Measurements from ENCODE around the gene APOC1. TPM values are rescaled to one million over a fixed set of nuclear protein-coding genes. Genes with fewer than 3 reads are reported as not detected.

The APOC1 gene
- total and polyA plus RNA-seq, 4 donors = 14.0 to 1,030 (median 217) TPM

DNA sequence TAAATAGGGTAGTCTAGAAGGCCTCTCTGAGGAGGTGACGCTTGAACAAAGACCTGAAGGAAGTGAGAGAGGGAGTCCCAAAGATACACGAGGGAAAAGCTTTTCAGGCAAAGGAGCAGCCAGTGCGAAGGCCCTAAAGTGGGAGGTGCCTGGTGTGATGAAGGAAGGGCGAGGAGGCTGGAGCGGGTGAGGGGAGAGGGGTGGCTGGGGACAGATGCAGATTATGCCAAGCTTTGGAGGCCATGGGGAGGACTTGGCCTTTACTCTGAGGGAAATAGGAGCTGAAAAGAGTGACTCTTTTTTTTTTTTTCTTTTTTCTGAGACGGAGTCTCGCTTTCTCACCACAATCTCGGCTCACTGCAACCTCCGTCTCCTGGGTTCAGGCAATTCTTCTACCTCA lies 43.7 kb downstream of the APOC1 start:
- TF ChIP-seq, protein P1, sequence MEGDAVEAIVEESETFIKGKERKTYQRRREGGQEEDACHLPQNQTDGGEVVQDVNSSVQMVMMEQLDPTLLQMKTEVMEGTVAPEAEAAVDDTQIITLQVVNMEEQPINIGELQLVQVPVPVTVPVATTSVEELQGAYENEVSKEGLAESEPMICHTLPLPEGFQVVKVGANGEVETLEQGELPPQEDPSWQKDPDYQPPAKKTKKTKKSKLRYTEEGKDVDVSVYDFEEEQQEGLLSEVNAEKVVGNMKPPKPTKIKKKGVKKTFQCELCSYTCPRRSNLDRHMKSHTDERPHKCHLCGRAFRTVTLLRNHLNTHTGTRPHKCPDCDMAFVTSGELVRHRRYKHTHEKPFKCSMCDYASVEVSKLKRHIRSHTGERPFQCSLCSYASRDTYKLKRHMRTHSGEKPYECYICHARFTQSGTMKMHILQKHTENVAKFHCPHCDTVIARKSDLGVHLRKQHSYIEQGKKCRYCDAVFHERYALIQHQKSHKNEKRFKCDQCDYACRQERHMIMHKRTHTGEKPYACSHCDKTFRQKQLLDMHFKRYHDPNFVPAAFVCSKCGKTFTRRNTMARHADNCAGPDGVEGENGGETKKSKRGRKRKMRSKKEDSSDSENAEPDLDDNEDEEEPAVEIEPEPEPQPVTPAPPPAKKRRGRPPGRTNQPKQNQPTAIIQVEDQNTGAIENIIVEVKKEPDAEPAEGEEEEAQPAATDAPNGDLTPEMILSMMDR (IDR thresholded peaks at IDR 0.05; ENCODE audit: control extremely low read depth, extremely low read depth) = no peak

DNA sequence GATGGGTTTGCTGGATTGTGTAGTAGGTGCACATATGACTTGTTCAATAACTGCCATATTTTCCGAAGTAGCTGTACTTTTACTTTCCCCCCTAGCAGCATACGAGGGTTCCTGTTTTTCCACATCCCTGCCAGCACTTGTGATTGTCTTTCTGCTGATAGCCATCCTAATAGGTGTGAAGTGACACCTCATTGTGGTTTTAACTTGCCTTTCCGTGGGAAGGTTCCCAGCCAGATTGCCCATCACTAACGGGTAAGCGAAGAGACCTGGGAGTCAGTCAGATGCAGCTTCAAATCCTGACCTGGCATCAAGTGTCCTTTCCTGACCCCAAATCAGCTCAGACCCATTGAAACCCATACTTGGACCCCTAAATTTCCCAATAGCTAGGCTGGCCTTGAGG lies 45.3 kb downstream of the APOC1 start:
- 77 to 87% methylated on average over 5 of the region's 5 CpGs for WGBS, 2 donors
- ATAC-seq (ENCODE audit: insufficient read depth, low FRiP score) = no peak
- H3K4me1 ChIP-seq (ENCODE audit: control insufficient read depth in 5 of 5, insufficient read depth in 5 of 5, low read length in 5 of 5) = peaks cover 0 to 10% (median 6%) of the 10 kb centered on the region in 5 donors

More for the DNA sequence above, 43.7 kb downstream of the APOC1 start:
- ATAC-seq (ENCODE audit: insufficient read depth, low FRiP score) (no peak), DNase-seq (no peak)
- Histone ChIP-seq H3K4me1 (ENCODE audit: control insufficient read depth in 5 of 5, insufficient read depth in 5 of 5, low read length in 5 of 5) (peaks cover 0 to 20% (median 6%) of the 10 kb centered on the region in 5 donors), H3K9ac (ENCODE audit: insufficient read depth in 1 of 2, low read length in 2 of 2) (no peak overlapping the region), H3K9me3 (ENCODE audit: control insufficient read depth in 4 of 4, insufficient read depth in 3 of 4, low read length in 3 of 4) (no peaks in the 10 kb centered on the region), H3K4me3 (no peak overlapping the region), H3K27me3 (ENCODE audit: control insufficient read depth in 3 of 3, insufficient read depth in 3 of 3, low read length in 2 of 3) (no peaks in the 10 kb centered on the region), H3K27ac (ENCODE audit: low read depth in 1 of 2, low read length in 1 of 2) (no peak overlapping the region), H3K36me3 (ENCODE audit: control insufficient read depth in 4 of 4, insufficient read depth in 4 of 4, low read length in 4 of 4) (peaks cover 2 to 8% (median 4%) of the 10 kb centered on the region in 4 donors)
- WGBS, 2 donors = 83 to 87% methylated on average over 9 of the region's 9 CpGs

DNA sequence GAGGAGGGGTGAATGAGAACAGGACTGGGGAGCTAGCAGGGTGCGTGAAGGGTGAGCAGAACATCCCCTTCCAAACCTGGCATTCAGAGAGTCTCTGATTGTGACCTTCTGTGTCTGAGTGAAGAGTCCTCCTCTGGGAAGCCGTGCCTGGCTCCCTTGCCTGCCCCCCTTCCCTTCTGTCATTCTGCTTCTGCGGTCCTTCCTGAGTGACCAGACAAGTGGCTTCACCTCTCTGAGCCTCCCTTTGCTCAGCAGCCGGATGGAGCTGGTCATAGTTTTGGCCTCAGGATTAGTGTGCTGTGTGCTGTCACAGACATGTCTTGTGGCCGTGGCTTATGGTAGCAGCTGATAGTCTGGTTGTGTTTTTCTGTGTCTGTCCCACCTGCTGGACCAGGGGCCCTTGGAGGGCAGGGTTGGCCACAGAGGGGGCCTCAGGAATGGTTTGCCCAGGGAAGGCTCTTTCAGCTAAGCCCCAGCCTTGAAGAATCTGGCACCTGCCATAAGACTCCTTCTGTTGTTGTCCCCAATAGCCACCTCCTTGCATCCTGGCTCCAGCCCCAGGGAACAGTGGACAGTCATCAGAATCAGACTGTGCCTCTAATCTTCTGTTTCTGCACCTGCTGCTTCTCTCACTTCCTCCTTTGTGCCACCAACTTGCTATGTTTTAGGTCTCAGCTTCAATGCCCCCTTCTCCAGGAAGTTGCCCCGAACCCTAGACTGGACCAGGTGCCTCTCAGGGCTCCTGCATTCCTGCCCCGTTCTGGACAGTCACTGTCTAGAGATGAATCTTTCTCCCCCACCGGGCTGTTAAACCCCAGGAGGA lies 46.7 kb downstream of the APOC1 start:
- H3K36me3 ChIP-seq (ENCODE audit: control insufficient read depth in 4 of 4, insufficient read depth in 4 of 4, low read length in 4 of 4) = peaks cover 4 to 15% (median 7%) of the 10 kb centered on the region in 4 donors
- 87 to 97% methylated on average over 8 of the region's 8 CpGs for WGBS, 2 donors
- DNase-seq = no peak
- no peak overlapping the region for H3K9ac ChIP-seq (ENCODE audit: insufficient read depth in 1 of 2, low read length in 2 of 2)
- H3K27ac ChIP-seq (ENCODE audit: low read depth in 1 of 2, low read length in 1 of 2) = no peak overlapping the region
- no peaks in the 10 kb centered on the region for H3K9me3 ChIP-seq (ENCODE audit: control insufficient read depth in 4 of 4, insufficient read depth in 3 of 4, low read length in 3 of 4)
- peaks cover 0 to 6% (median 5%) of the 10 kb centered on the region in 5 donors for H3K4me1 ChIP-seq (ENCODE audit: control insufficient read depth in 5 of 5, insufficient read depth in 5 of 5, low read length in 5 of 5)
- no peak overlapping the region for H3K4me3 ChIP-seq
- no peaks in the 10 kb centered on the region for H3K27me3 ChIP-seq (ENCODE audit: control insufficient read depth in 3 of 3, insufficient read depth in 3 of 3, low read length in 2 of 3)
- ATAC-seq (ENCODE audit: insufficient read depth, low FRiP score) = no peak
- TF ChIP-seq, protein P1 (IDR thresholded peaks at IDR 0.05; ENCODE audit: control extremely low read depth, extremely low read depth) = no peak

More for the DNA sequence above, 45.3 kb downstream of the APOC1 start:
- no peaks in the 10 kb centered on the region for H3K9me3 ChIP-seq (ENCODE audit: control insufficient read depth in 4 of 4, insufficient read depth in 3 of 4, low read length in 3 of 4)
- H3K36me3 ChIP-seq (ENCODE audit: control insufficient read depth in 4 of 4, insufficient read depth in 4 of 4, low read length in 4 of 4) = peaks cover 2 to 13% (median 6%) of the 10 kb centered on the region in 4 donors
- H3K9ac ChIP-seq (ENCODE audit: insufficient read depth in 1 of 2, low read length in 2 of 2) = no peak overlapping the region
- no peaks in the 10 kb centered on the region for H3K27me3 ChIP-seq (ENCODE audit: control insufficient read depth in 3 of 3, insufficient read depth in 3 of 3, low read length in 2 of 3)
- TF ChIP-seq, protein P1 (IDR thresholded peaks at IDR 0.05; ENCODE audit: control extremely low read depth, extremely low read depth) = no peak
- no peak overlapping the region for H3K27ac ChIP-seq (ENCODE audit: low read depth in 1 of 2, low read length in 1 of 2)
- H3K4me3 ChIP-seq = no peak overlapping the region
- DNase-seq = no peak

Data from lung (tissue), 12 donors.